ENCODE data around the gene CBX4. TPM values are rescaled to one million over a fixed set of nuclear protein-coding genes. Genes with fewer than 3 reads are reported as not detected.

CBX4 gene
- polyA plus RNA-seq, 12 donors: 5.1 to 19.2 (median 7.3) TPM; not detected in 1

DNA sequence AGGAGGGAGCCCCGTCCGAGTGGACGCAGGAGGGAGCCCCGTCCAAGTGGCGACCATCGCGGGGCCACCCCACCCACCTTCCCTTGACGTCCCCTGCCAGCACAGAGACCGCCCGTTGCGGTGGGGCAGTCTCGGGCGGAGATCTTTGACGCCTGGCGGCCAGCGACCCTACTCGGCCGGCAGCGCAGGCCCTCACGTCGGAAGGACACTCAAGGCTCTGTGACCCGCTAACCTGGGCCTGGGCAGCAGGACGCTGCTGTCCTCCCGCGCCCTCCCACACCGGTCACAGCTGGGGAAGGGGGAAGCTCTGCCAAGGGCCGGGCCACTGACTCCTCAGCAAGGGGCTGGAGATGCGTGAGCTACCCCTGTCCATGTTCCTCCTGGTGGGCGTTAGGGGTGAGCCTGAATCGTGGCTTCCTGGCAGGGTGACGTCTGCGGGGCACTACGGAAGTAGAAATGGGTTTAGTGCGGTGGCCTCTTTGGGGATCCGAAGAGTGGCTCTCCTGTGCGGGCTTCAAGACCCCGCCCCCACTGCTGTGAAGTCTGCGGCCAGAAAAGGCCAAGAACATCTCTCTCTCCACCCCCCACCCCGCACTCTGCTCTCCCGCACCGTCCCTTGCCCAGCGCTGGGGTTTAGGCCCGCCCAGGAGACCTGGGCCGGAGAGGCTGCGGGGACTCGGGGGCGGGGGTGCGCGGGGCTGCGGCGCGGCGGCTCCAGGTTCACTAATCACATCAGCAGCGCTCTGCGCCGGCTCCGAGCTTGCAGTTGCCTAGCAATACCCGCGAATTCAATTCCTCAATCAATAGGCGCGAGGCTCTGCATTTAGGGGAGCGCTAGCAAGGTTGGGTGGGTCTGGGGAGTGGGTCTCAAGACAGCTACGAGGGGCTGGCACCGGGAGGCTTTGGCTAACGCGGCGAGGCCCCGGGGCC is 48.2 kb downstream of the CBX4 start:
- no peak for DNase-seq

GRCh38 chr17:79789943-79790804 is 49.1 kb downstream of the CBX4 start:
- DNase-seq: no peak

GRCh38 chr17:79788989-79789942 is 50.0 kb downstream of the CBX4 start:
- DNase-seq: no peak

GRCh38 chr17:79788455-79788854 is 50.8 kb downstream of the CBX4 start:
- DNase-seq: no peak

- no peak for DNase-seq
Measured at GRCh38 chr17:79786930-79787643, 52.2 kb downstream of the CBX4 start.

DNA sequence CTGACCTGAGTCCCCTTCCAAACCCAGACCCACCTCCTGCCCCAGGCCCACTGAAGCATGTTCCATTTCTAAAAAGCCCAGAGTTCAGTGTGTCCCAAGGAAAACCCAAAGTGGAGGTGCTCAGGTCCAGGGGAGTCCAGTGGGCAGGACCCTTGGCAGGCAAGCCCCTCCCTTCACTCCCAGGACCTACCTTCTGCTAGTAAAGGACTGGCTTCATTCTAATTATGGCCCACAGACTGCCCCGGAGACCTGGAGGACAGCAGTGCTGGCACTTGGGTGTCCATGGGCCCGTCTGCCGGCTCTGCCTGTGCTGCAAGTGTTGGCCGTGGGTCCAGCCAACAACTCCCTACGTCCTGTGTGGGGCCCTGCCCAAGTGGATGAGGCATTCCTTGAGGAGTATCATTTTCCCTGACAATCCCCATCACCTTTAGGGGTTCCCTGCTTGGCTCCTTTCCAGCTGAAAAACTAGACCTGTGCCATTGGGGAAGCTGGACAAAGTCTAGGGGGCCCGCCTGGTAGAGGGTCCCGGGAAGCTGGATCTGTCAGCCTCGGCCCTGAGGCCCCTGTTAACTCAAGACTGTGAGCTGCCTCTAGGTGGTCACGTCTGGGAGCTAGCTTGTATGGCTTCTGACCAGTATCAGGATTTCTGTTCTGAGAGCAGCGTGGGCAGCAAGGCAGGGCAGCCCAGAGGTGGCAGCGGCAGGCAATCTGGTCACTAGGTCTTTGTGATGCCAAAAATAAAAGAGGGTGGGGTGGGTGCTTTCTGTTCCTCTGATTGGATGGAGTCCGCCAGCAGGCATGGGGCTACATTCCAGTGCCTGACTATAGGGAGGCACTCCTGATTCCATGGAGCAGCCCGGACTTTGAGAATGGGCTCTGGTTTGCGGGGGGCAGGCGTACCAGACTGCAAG is 53.1 kb downstream of the CBX4 start:
- DNase-seq: no peak

DNA sequence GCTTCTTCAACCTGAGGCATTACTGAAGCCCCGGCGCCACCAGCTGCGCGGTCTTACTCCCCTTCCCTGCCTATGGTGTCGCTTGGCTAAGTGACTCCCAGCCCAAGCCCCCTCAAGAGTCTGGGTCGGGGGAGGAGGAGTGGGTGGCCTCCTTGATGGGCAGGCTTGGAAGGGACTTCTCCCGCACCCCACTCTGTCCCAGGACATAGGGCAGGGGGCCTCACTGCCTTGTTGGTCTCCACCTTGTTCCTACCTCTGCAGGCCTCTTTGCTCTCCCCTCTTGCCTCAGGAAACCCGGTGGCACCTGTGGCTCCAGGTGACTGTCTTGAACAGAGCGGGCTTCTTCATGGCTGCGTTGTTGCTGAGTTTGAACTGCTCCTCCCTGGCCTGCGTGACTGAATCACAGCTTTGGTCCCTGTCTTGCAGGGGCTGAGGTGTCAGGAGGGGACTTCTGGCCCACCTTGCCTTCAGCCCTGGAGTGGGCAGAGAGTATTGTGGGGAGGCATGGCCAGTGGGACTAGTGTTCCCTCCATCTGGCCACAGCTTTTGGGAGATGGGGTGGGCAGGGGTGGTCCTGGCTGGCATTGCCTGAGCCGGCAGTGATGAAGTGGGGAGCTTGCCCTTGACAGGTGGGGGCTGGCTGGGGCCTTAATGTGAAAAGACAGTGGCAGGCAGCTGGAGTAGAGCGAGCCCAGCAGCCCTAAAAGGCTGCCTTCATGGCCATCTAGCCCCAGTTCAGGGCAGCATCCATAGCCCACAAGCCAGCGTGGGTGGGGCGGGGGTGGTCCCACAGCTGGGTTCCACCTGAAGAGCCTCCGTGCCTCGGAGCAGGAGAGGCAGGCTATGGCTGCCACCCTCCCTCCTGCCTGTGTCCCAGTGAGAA is 54.0 kb downstream of the CBX4 start:
- DNase-seq: no peak

GRCh38 chr17:79784353-79785016 is 54.8 kb downstream of the CBX4 start:
- DNase-seq: no peak

DNA sequence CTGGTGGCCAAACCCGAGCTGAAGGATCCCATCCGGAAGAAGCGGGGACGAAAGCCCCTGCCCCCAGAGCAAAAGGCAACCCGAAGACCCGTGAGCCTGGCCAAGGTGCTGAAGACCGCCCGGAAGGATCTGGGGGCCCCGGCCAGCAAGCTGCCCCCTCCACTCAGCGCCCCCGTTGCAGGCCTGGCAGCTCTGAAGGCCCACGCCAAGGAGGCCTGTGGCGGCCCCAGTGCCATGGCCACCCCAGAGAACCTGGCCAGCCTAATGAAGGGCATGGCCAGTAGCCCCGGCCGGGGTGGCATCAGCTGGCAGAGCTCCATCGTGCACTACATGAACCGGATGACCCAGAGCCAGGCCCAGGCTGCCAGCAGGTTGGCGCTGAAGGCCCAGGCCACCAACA is 55.3 kb downstream of the CBX4 start:
- DNase-seq: no peak

Other genes with a start within 250 kb of the CBX4 start
- gene RBFOX3, start 228.4 kb downstream of the CBX4 start, polyA plus RNA-seq (ENCODE audit: insufficient read length in 12 of 12): 1 to 10 TPM in 2 of 12 donors, under 1 TPM in 8, not detected in 2; 0.17 to 1.2 (median 0.43) TPM
- not detected for gene ENPP7, start 108.5 kb downstream of the CBX4 start, polyA plus RNA-seq (ENCODE audit: insufficient read length in 12 of 12)
- 10 to 100 TPM in 3 of 12 donors, 1 to 10 TPM in 8, not detected in 1; 7.0 to 15.2 (median 8.9) TPM for gene CBX2, start 61.3 kb downstream of the CBX4 start, polyA plus RNA-seq (ENCODE audit: insufficient read length in 12 of 12)
- 10 to 100 TPM in 1 of 12 donors, 1 to 10 TPM in 10, not detected in 1; 3.8 to 17.4 (median 4.5) TPM for gene CBX8, start 42.4 kb downstream of the CBX4 start, polyA plus RNA-seq (ENCODE audit: insufficient read length in 12 of 12)
- gene TBC1D16, start 196.4 kb upstream of the CBX4 start, polyA plus RNA-seq (ENCODE audit: insufficient read length in 12 of 12): 10 to 100 TPM in 11 of 12 donors, not detected in 1; 24.9 to 35.8 (median 27.8) TPM
- 1 to 10 TPM in 11 of 12 donors, not detected in 1; 3.2 to 9.8 (median 5.0) TPM for gene CCDC40, start 197.2 kb upstream of the CBX4 start, polyA plus RNA-seq (ENCODE audit: insufficient read length in 12 of 12)